OCI-LY1 (cell line): Measurements from ENCODE around the gene TBC1D14.

Source experiments
- H2AFZ ChIP-seq: fragments of 200-600 bp; sonication (generic), shearing (Covaris generic); 2 replicates; pipeline ENCODE4 v1.6.0; 2014; ENCODE audit warnings: antibody characterized with exemption, mild to moderate bottlenecking, low read length
- H3F3A ChIP-seq: fragments of 200-600 bp; sonication (generic), shearing (Covaris generic); 2 replicates; pipeline ENCODE4 v1.6.0; 2014; ENCODE audit warnings: mild to moderate bottlenecking, antibody characterized with exemption, low read length, moderate library complexity; ENCODE audit not compliant: insufficient read depth
- H3K27ac ChIP-seq: fragments of 200-600 bp; sonication (generic); 2 replicates; pipeline ENCODE4 v1.5.1; 2014; ENCODE audit warnings: low read length, mixed run types, mild to moderate bottlenecking, low read depth; ENCODE audit not compliant: poor library complexity, severe bottlenecking
- H3K27me3 ChIP-seq: fragments of 200-600 bp; sonication (generic); 2 replicates; pipeline ENCODE4 v1.6.0; 2014; ENCODE audit warnings: antibody characterized with exemption, mild to moderate bottlenecking, low read length, moderate library complexity; ENCODE audit not compliant: insufficient read depth
- H3K36me3 ChIP-seq: fragments of 200-600 bp; sonication (generic); 2 replicates; pipeline ENCODE4 v1.6.1; 2014; ENCODE audit warnings: mild to moderate bottlenecking, antibody characterized with exemption, low read length, moderate library complexity, mixed read lengths; ENCODE audit not compliant: insufficient read depth
- H3K4me1 ChIP-seq: fragments of 200-600 bp; sonication (generic); 2 replicates; pipeline ENCODE4 v1.5.1; 2014; ENCODE audit warnings: mild to moderate bottlenecking, low read length, moderate library complexity; ENCODE audit not compliant: insufficient read depth, severe bottlenecking
- H3K4me2 ChIP-seq: fragments of 200-600 bp; sonication (generic), shearing (Covaris generic); 2 replicates; pipeline ENCODE4 v1.6.1; 2014; ENCODE audit warnings: low read length
- H3K4me3 ChIP-seq: fragments of 200-600 bp; sonication (generic); 2 replicates; pipeline ENCODE4 v1.5.1; 2014; ENCODE audit warnings: low read length, low read depth, mild to moderate bottlenecking, mixed read lengths; ENCODE audit not compliant: poor library complexity, severe bottlenecking
- H3K79me2 ChIP-seq: fragments of 200-600 bp; shearing (Covaris generic); 2 replicates; pipeline ENCODE4 v1.6.1; 2016; ENCODE audit warnings: mixed run types, low read length, mixed read lengths; ENCODE audit not compliant: insufficient read depth
- H3K9ac ChIP-seq: fragments of 200-600 bp; sonication (generic), shearing (Covaris generic); 2 replicates; pipeline ENCODE4 v1.6.1; 2014; ENCODE audit warnings: mild to moderate bottlenecking, low read length, mixed read lengths
- H3K9me2 ChIP-seq: fragments of 200-600 bp; sonication (generic), shearing (Covaris generic); 2 replicates; pipeline ENCODE4 v1.6.1; 2014; ENCODE audit warnings: low read depth, mild to moderate bottlenecking, low read length, mixed read lengths
- H3K9me3 ChIP-seq: fragments of 200-600 bp; shearing (Covaris generic); 2 replicates; pipeline ENCODE4 v1.6.1; 2014; ENCODE audit warnings: low read length, mixed read lengths
- H4K20me1 ChIP-seq: fragments of 200-600 bp; sonication (generic), shearing (Covaris generic); 2 replicates; pipeline ENCODE4 v1.6.0; 2016; ENCODE audit warnings: mild to moderate bottlenecking, low read length; ENCODE audit not compliant: insufficient read depth
- CTCF ChIP-seq: fragments of 200-600 bp; sonication (generic), shearing (Covaris generic); IDR thresholded peaks from 2 replicates; pipeline ENCODE4 v1.5.1; 2017; ENCODE audit warnings: mild to moderate bottlenecking, antibody characterized with exemption, low read length, moderate library complexity, mixed read lengths
- EZH2 ChIP-seq: fragments of 200-600 bp; sonication (generic), shearing (Covaris generic); IDR thresholded peaks from 2 replicates; pipeline ENCODE4 v1.8.0; 2017; ENCODE audit warnings: borderline replicate concordance, mixed run types, mild to moderate bottlenecking, antibody characterized with exemption, low read length, moderate library complexity, mixed read lengths

The TBC1D14 gene

GRCh38 chr4:6916069-6916586 lies 6.5 kb downstream of the TBC1D14 start:
- H3K27me3 ChIP-seq = no peaks in the 10 kb centered on the region
- H3K9me3 ChIP-seq = no peaks in the 10 kb centered on the region
- peak overlapping the region; percentile 84 for H3K27ac ChIP-seq
- H3K4me3 ChIP-seq = no peak overlapping the region
- no peaks in the 10 kb centered on the region for H3F3A ChIP-seq
- H4K20me1 ChIP-seq = no peaks in the 10 kb centered on the region
- peaks cover 61% of the 10 kb centered on the region for H3K4me1 ChIP-seq
- no peak overlapping the region for H2AFZ ChIP-seq
- no peaks in the 10 kb centered on the region for H3K9me2 ChIP-seq
- H3K36me3 ChIP-seq = no peaks in the 10 kb centered on the region
- H3K79me2 ChIP-seq = no peaks in the 10 kb centered on the region
- no peak for TF ChIP-seq CTCF
- TF ChIP-seq EZH2 = no peak
- no peak overlapping the region; the same call in 1 of the 2 replicates for H3K9ac ChIP-seq
- H3K4me2 ChIP-seq = peak overlapping the region; percentile 45

GRCh38 chr4:6916587-6917460 lies 7.2 kb downstream of the TBC1D14 start:
- peak overlapping the region; percentile 84 for H3K27ac ChIP-seq

More at GRCh38 chr4:6916587-6917460, 7.2 kb downstream of the TBC1D14 start:
- H3F3A ChIP-seq = no peaks in the 10 kb centered on the region
- no peaks in the 10 kb centered on the region for H3K9me3 ChIP-seq
- H3K27me3 ChIP-seq = no peaks in the 10 kb centered on the region
- no peaks in the 10 kb centered on the region for H4K20me1 ChIP-seq
- H3K9me2 ChIP-seq = no peaks in the 10 kb centered on the region
- peak overlapping the region; percentile 45 for H3K4me2 ChIP-seq
- no peaks in the 10 kb centered on the region for H3K79me2 ChIP-seq
- peak overlapping the region; percentile 39; the same call in 1 of the 2 replicates for H3K9ac ChIP-seq
- H2AFZ ChIP-seq = no peak overlapping the region
- TF ChIP-seq EZH2 = no peak
- TF ChIP-seq CTCF = no peak
- H3K36me3 ChIP-seq = no peaks in the 10 kb centered on the region
- H3K4me3 ChIP-seq = peak overlapping the region; percentile 27
- peaks cover 54% of the 10 kb centered on the region for H3K4me1 ChIP-seq
